NCI-H748 treated with DMSO at 0.1 percent for 48 hours (cell line): ENCODE data around the gene RBM8A.

Experiments
- DNase-seq: peaks from one replicate; lab custom pipeline; 2025; lab: John Stamatoyannopoulos, UW

Gene RBM8A

DNA sequence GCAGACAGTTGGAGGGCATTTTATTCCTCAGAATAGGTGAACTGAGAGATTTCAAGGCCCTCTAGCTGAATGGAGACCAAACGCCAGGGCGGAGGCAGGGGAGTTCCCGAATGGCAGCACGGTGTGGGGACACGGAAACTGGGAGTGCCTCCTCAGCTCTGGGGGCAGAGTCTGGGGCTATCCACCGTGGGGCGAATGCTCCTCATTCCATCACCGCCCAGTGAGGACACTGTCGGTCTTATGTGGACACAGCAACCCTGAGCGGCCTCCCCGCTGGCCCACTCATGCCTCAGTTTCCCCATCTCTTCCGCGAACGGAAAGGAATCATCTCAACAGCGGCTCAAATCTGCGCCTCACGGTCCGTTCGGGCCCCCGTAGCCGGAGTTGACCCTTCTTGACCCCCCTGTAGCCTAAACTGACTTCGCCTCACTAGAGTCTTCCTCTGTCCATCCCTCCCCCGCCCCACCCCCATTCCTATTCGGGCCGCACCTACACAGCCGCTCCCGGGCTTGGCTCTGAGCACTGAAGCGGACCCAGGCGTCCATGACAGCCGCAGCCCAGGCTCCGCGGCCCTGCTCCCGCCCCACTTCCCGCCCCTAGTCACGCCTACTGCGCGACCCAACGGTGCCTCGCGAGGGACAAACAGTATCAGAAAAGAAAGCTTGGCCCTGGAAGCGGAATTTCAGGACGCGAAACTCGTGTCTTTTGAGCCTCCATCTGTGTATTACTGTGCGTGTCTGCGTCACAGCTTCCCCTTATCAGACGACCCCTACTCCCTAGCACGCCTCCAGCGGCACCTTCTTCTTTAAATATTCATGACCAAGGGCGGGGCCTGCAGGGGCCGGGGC, 8.9 kb downstream of the RBM8A start, which contains the start of gene PEX11B:
TSS of gene PEX11B (minus strand) at position 574 of the 848 bp plus-strand sequence. CDS start at position 545, 29 bp downstream.
- DNase-seq = peak; percentile 67

DNA sequence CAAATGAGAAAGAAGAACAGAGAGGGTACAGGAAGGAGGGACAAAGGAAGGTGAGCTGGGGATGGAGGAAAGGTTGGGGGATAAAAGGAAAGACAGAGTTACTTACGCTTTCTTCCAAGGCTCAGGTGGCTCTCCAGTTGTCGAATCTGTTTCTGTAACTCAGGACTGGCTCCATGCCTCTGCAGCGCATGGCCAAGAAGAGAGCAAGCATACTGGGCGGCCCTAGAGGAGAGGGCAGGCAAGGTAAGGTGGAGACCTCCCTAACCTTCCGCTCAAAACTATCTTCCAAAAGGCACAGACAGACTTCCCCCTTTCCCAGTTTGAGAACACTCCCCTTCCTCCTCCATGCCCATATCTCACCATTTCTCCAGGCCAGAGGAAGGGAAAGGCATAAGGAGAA, 9.7 kb downstream of the RBM8A start:
- DNase-seq = no peak

DNA sequence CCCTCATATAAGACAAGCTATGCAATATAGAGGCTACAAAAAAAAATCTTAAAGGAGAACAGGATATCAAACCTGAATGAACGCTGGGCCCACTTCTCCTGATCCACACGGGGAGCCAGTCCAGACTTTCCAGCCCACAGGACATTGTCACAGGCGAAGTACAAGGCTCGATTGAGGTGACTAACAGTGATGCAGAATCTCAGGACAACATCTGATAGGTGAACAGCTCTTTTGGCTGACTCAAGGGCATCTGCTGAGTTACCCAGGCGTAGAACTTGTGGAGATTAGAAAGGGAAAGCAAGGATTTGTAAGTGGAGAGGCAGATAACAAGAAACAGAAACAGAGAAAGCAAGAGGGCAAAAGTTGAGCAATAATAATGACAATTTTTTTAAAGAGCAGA, 10.5 kb downstream of the RBM8A start:
- no peak for DNase-seq

DNA sequence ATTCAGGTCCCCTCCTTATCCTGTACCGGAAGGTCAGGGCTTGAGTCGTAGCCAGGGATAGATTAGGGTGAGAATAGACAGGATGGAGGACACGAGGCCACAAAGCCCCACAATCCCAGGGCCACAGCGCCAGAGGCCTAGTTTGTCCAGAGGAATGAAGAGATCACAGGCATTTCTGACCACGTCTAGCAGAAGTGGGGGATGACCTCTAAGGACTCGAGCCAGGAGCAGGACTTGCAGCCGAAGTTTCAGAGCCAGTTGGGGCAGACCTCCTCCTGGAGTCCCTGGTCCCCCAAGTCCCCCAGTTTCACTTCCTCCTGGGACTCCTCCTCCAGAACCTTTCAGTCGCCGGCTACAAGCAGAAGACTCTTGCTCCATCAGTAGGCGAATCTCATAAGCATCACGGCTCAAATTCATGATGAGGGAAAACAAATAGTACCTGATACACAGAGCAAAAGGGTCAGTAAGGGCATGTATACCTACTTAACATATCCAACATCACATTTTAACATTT, 15.1 kb downstream of the RBM8A start:
- no peak for DNase-seq

DNA sequence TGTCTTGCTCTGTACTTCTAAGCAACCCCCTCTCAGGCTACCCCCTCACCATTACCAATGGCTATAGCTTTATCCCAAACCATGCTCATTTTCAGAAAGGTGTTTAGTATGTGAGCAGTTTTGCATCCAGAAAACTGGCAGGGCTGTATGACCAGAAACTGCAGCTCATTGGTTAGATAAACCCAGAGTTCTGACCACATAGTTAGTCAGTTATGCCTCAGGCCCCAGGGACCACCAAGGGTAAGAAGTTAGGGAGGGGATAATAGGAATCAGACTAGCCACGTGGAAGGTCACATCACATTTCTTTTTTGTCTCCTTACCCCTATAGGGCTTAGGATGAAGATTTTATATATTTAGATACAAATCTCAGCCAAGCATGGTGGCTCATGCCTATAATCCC, 18.6 kb downstream of the RBM8A start:
- DNase-seq = no peak

DNA sequence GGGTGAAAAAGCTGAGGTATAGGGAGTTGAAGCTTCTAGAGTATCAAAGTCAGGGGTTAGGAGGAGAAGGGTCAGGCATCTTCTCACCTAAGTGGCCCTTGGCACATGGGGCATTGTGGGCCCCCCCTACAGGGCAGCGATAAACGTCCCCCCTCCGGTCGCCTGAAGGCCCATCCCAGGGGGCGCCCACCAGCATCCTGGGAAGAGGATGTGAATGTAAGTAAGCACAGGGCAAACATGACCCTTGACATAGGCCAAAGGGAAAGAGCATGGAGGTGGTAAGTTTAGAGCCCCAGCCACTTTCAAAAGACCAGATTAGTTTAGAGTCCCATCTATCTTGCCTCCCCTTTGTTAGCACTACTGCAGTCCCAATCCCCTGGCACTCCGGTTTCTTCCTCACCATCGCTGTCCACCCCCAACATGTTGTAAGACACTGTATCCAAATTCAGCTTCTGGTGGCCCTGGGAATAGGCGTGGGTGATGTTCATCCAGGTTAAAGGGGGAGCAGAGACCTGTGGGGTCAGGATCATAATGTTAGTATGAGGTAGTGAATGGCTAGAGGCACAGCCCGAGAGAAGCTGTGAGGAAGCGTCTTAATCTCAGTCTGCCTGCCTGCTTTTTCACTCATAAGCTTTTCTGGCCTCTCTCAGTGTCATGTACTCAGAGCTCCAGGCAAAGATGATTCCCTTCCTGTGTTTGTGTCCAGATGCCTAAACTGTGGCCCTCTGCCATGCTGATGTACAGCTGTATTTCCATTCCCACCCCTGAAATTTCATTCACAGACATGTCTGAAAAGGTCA, 20.1 kb downstream of the RBM8A start:
- DNase-seq = no peak

DNA sequence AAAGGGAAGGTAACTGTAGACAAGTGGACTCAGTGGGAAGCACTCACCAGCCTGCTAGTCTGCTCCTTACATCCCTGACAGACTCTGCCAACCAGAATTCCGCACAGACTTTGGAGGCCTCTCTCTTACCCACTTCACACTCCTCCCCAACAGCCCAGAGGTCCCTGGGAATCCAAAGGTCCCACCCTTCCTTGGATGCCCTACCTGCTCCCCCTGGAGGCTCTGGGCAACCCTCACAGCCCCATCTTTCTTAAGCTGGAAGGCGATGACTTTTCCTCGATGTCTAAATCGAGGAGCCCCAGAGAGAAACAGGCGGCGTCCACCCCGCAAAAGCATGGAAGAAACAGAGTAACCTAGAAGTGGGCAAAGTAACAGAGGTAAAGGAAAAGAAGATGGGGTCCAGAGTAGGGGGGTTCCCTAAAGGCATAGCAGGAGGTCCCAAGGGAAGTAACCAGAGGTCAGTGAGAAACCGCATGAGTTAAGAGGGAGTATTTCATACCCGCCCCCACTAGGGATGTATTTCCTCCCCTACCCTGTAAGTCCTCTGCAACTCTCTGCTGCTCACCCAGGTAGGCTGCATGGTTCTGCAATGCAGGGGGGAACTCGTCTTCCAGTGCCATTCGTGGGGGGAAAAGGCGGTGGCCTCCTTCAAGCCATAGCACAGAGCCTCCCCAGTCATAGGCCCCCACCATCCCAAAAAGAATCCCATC, 25.8 kb downstream of the RBM8A start:
- DNase-seq = no peak

DNA sequence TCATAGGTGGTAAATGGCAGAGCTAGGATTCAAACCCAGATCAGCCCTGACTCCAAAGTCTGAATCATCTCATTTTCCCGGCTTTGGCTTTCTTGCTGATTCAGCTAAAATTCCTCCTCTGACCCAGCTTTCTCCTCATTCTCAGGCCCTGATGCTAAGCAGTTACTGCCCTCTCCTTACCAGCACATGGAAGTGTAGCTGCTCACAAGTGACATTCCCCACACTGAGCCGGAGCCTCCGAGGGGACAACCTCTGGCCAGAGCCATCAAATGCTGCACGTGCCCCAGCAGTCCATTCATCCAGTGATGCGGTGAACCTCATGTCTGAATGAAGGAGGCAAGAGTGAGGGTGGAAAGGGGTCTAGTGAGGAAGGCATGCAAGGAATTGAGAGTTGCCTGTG, 28.5 kb downstream of the RBM8A start:
- no peak for DNase-seq

DNA sequence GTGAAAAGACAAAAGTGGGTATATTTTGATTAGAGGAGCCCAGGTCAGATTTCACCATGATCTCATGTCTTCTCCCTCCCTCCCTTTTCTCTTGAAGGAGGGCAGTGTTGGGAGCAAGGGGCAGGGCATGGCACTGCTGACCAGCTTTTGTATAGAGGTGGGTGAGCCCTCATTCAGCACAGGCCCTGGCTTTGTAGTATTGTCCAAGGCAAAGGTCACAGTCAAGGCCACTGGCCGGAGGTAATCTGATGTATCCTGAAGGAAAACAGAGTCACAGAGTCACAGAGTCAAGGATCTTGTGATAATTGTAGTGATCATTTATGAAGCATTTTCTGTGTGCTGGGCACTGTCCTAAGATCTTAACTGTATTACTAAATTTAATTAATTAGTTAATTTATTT, 29.3 kb downstream of the RBM8A start:
- no peak for DNase-seq

DNA sequence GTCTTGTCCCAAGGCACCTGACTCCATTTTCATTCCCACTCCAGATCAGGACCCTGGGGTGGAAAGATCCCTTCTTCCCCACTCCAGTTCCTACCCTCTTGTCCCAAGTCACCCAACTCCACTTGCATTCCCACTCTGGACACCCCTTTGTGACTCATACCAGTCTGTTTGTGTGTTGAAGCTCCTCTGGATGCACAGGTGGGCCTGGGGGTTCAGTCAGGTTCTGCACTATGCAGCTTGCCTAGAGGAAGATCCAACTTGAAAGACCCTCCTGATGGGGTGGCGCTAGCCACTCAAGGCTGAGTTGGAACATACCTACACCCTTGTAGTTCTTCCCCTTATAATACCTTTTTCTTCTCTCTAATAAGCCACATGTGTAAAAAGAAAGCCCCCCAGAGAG, 31.8 kb downstream of the RBM8A start:
- DNase-seq = no peak

DNA sequence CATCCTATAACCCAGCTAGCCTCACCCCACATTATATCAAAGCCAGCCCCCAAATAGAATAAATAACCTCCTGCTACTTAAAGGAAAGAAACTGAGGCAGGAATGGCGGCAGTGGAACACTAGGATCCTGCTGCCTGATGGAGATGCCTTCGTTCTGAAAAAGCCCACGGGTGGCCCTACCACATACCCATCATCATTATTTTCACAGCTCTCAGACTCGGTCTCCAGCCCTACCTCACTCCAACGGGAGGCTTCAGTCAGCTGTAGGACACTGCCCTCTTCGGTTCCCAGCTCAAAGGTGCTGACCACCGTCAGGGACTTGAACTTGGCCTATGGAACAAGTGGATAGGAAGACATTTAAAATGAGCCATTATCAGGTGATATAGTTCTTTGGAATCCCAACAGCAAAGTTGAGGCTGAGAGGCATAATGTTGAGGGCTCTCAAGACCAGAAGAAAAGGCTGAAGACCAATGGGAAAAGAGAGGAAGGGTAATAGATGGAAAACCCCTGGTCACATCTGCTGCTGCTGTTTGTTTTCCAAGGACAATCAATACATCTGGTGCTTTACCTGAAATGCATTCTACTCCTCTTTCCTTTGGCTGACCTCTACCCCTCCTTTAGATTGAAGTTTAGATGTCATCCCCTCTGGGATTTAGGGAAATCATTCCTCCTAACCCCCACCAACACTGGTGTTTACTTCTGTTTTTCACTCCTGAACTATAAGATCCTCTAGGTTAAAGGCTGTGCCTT, 33.8 kb downstream of the RBM8A start:
- no peak for DNase-seq

DNA sequence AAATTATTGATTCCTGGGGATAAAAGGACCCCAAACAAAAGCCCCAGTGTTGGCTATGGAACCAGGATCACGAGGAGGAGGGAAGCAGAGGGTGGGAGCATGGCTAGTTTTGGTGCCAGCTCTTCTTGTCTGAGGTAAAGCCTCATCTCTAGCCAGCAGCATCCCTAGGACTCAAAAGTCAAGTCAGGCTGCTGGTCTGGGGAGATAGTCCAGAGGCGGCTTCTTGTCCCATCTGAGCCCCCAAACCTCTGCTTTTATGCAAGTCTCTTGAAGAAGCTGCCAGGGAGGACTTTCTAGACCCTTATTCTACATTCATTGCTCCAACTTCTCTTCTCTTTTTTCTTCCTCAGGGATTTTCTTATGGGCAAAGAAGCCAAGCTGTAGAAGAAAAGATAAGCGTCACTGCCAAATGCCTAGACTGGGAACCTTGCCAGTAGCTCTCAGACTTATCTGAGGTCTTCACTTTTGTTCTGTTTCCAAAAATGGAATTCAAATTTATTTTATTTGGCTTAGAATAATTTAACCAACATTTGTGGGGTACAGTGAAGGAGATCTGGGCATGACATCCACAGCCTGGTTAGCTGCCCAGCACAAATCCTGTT, 34.7 kb downstream of the RBM8A start:
- no peak for DNase-seq

DNA sequence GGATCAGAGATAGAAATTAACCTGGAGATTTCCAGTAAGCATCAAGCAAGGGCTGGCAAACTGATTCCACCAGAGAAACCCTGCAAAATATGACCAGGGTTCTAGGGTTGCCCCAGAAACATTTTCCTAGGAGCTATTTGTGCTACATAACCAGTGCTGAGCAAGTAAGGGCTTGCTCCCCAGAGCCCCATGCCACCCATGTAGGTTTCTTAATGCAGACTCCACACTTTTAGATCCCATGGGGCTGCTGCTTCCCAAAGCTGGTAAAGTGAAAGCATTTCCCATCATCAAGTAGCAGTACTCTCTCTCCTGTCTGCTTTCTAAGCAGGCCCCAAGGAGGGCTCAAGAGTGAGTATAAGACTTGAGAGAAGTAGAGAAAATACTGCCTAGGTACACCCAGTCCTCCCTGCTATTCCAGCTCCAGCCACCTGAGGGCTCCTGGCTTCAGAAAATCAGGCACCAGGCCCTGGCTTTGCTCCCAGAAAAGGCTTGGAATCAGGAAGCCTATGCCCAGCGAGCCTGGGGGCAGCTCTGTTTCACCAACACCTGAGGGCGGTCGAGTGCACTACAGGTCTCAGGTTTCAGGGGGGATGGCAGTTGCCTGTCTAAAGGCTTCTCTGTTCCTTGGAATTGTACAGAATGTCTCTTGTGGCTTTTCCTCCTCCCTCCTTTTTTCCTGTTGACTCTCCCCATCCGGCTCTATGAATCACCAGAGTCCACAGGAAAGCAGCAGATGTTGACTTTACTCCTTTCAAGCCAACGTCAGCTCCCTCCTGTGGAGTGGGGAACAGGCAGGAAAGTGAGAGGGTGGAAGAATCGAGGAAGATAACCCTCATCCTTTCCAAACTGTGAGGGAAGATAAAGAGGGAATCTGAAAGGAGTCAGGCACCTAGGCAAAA, 35.4 kb downstream of the RBM8A start:
- peak; percentile 97 for DNase-seq

DNA sequence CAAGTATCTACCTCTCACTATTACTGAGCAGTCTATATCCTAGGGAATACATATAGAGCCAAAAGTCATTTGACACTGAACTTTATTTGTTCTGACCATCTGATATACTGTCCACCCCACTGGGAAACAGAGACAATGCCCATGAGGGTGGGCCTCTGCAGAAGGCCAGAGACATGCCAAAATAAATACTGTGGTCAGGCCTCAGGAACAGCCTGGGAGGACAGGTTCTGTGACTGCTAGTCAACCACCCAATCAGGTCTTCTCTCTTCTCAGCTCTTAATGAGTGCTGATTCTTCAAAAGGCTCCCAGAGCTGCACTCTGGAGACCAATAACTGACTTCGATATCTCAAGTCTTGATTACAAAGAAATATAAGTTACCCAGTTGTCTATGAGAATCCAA, 36.1 kb downstream of the RBM8A start:
- DNase-seq = no peak

DNA sequence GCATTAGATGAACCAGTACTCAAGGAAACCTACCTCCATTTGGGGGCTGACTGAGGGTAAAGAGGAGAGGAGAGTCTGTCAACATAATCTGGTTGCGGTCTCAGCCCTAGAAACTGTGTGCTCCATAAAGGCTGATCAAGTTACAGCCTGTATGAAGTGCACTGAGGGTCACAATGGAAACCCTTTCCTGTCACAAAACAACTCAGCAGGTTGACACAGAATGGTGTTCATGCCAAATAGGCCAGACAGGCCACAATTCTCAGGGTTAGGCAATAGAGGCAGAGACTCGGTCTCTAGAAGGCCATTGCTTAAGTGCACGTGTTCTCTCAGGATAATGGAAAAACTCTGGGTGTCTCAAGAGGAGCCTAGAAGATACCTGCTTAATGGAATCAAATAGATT, 37.6 kb downstream of the RBM8A start:
- peak; percentile 3 for DNase-seq

DNA sequence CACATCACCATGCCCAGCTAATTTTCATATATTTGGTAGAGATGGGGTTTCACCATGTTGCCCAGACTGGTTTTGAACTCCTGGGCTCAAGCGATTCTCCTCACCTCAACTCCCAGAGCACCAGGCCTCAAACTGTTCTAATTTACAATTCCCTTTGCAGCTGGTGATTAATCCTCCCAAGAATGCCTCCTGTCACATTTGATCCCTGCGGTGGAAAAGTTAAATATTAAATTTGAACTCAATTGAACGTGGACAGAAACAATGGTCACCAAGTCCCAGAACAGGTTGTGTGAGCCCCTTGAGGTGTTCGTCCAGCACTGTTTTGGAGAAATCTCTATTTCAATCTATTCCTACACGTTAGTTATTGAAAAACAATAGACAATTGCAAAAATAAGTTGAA, 39.7 kb downstream of the RBM8A start:
- DNase-seq = no peak

DNA sequence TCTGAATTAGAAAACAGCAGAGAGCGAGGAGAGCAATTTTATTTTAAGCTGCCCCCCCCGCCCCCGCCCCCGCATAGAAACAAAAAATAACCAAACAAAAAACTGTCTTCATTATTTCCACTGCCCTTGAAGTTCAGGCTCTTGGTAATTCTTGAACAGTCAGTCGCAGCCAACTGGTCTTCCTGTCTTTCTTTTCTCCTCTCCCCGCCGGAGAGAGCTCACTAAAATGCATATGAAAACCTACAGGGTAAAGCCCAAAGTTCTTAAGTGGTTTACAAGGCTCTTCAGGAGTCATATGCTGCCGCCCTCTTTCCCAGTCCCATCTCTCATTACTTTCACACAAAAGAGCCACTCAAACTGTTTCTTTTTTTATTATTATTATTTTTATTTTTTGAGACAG, 40.5 kb downstream of the RBM8A start:
- DNase-seq = no peak

DNA sequence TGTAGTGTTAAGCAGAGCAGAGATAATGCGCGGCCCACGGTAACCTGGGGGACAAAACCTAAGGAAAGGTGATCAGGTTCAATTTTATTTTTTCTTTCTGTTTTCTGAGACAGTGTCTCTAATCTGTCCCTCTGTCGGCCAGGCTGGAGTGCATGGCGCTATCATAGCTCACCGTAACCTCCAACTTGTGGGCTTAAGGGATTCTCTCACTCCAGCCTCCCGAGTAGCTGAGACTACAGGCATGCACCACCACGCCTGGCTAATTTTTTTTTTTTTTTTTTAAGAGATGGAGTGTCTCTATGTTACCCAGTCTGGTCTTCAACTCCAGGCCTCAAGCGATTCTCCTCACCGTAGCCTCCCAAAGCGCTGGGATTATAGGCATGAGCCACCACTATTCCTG, 40.9 kb downstream of the RBM8A start:
- DNase-seq = no peak

DNA sequence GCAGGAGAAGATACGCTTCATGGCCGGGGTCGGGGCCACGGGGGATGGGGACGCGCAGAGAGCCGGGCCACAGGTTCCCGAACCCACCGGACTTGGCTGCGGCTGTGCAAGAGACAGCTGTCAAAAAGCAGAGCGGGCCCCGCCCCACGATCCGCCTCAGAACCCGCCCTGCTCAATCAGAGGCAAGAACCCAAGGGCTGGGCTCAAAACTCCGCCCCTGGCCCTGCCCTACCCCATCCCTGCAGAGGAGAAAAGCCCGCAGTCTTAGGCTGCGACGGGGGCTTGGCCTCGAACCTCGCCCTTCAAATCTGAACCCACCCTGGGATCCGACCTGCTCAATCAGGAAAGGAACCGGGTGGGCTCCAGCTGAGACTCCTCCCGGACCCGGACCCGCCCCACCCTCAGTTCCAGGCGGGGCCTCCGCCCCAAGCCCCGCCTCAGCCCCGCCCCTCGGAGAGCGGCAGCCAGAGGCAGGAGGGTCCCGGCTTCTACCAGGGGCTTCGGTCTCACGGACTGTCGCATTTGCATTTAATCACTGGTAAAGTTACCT, 41.5 kb downstream of the RBM8A start, which contains the start of gene ANKRD35:
TSS of gene ANKRD35 (minus strand) at position 129 of the 550 bp plus-strand sequence. CDS start at position 21, 108 bp downstream.
- DNase-seq = peak; percentile 60

DNA sequence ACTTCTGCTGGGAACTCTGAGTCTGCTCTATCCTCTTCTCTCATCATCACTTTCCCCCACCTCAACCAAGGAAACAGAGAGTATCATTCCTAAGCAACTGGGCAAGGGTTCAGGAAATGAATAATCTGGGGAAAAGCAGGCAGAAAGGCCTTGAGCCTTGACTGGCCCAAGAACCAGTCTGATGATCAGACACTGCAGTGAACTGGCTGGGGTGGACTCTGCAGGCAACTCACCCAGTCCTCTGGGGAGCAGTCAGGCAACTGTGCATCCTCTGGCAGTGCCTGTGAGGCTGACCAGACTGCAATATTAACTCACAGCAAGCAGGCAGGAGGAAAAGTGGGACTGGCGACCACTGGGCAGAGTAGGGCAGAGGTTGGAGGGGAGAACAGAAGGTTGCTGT, 42.6 kb downstream of the RBM8A start:
- no peak for DNase-seq
